Midbrain (tissue), 1 donor: ENCODE measurements around the gene GRIN2D.

Experiments used
- DNase-seq: peaks from one replicate; lab custom pipeline; 2025; lab: John Stamatoyannopoulos, UW

Gene GRIN2D

GRCh38 chr19:48397263-48398101 lies 4.0 kb downstream of the GRIN2D start:
- no peak for DNase-seq

GRCh38 chr19:48398102-48398374 lies 4.6 kb downstream of the GRIN2D start:
- no peak for DNase-seq

GRCh38 chr19:48398375-48399235 lies 5.1 kb downstream of the GRIN2D start:
- DNase-seq: no peak

- DNase-seq: no peak
Observed at GRCh38 chr19:48400018-48400742, 6.7 kb downstream of the GRIN2D start.

- DNase-seq: no peak
Observed at GRCh38 chr19:48401287-48401686, 7.8 kb downstream of the GRIN2D start.

- DNase-seq: no peak
Observed at GRCh38 chr19:48403606-48404005, 10.1 kb downstream of the GRIN2D start.

GRCh38 chr19:48405010-48405659 lies 11.7 kb downstream of the GRIN2D start:
- DNase-seq: no peak

GRCh38 chr19:48405850-48406249 lies 12.4 kb downstream of the GRIN2D start:
- DNase-seq: no peak

GRCh38 chr19:48413879-48414587 lies 20.6 kb downstream of the GRIN2D start:
- DNase-seq: no peak

- peak; percentile 17 for DNase-seq
Observed at GRCh38 chr19:48415395-48415794, 21.9 kb downstream of the GRIN2D start.

GRCh38 chr19:48415806-48416221 lies 22.3 kb downstream of the GRIN2D start:
- DNase-seq: no peak

- DNase-seq: no peak
Observed at GRCh38 chr19:48417421-48417820, 24.0 kb downstream of the GRIN2D start.

- DNase-seq: no peak
Observed at GRCh38 chr19:48418317-48419064, 25.0 kb downstream of the GRIN2D start.

- DNase-seq: peak; percentile 26
Observed at GRCh38 chr19:48419158-48419920, 25.9 kb downstream of the GRIN2D start.

- DNase-seq: no peak
Observed at GRCh38 chr19:48421548-48421947, 28.1 kb downstream of the GRIN2D start.

GRCh38 chr19:48424694-48425219 lies 31.3 kb downstream of the GRIN2D start:
- no peak for DNase-seq

- no peak for DNase-seq
Observed at GRCh38 chr19:48428670-48429069, 35.2 kb downstream of the GRIN2D start.

- DNase-seq: no peak
Observed at GRCh38 chr19:48433337-48433736, 39.9 kb downstream of the GRIN2D start.

GRCh38 chr19:48436586-48436985 lies 43.1 kb downstream of the GRIN2D start:
- DNase-seq: no peak
